OCI-LY7 (cell line): Measurements from ENCODE around the gene INSIG2. TPM values are rescaled to one million over a fixed set of nuclear protein-coding genes. Genes with fewer than 3 reads are reported as not detected.

ENCODE experiments used
- BruUV-seq: library from RNA; stranded (reverse); fragments of 400-500 nt; replicated peaks from 2 replicates; lab custom pipeline; 2021; lab: Mats Ljungman, UMichigan
- CTCF ChIA-PET: fragments of 300-600 bp; sonication (Branson Sonifier 250); formaldehyde crosslinking; loops from one replicate; lab custom pipeline; 2022; ENCODE audit warnings: antibody characterized with exemption; ENCODE audit not compliant: unreplicated experiment; lab: Charles Lee
- POLR2A ChIA-PET: fragments of 300-600 bp; sonication (Branson Sonifier 250); formaldehyde crosslinking; loops from one replicate; lab custom pipeline; 2022; ENCODE audit warnings: antibody characterized with exemption; lab: Charles Lee
- DNase-seq: peaks from one replicate; pipeline ENCODE4 v3.0.0-alpha.2; 2015; ENCODE audit warnings: low spot score
- H2AFZ ChIP-seq: fragments of 200-600 bp; sonication (generic), shearing (Covaris generic); 2 replicates; pipeline ENCODE4 v1.6.1; 2014; ENCODE audit warnings: mild to moderate bottlenecking, antibody characterized with exemption, low read length, moderate library complexity
- H3K27ac ChIP-seq: fragments of 200-600 bp; sonication (generic); 2 replicates; pipeline ENCODE4 v1.5.1; 2014; ENCODE audit warnings: mixed run types, low read depth, mild to moderate bottlenecking, moderate library complexity, low read length, inconsistent platforms; ENCODE audit not compliant: poor library complexity, severe bottlenecking
- H3K36me3 ChIP-seq: fragments of 200-600 bp; sonication (generic); 2 replicates; pipeline ENCODE4 v1.6.1; 2014; ENCODE audit warnings: mild to moderate bottlenecking, antibody characterized with exemption, low read length, moderate library complexity, mixed read lengths; ENCODE audit not compliant: insufficient read depth
- H3K4me1 ChIP-seq: fragments of 200-600 bp; sonication (generic); 2 replicates; pipeline ENCODE4 v1.5.1; 2014; ENCODE audit warnings: mild to moderate bottlenecking, low read length; ENCODE audit not compliant: insufficient read depth, poor library complexity, severe bottlenecking
- H3K4me2 ChIP-seq: fragments of 200-600 bp; sonication (generic); 2 replicates; pipeline ENCODE4 v1.6.1; 2014; ENCODE audit warnings: mild to moderate bottlenecking, low read length
- H3K4me3 ChIP-seq: fragments of 200-600 bp; sonication (generic); 2 replicates; pipeline ENCODE4 v1.5.1; 2014; ENCODE audit warnings: mild to moderate bottlenecking, low read depth, low read length; ENCODE audit not compliant: poor library complexity, severe bottlenecking
- H3K79me2 ChIP-seq: fragments of 200-600 bp; sonication (generic); 2 replicates; pipeline ENCODE4 v1.6.1; 2016; ENCODE audit warnings: low read depth, mild to moderate bottlenecking, low read length, moderate library complexity, mixed read lengths; ENCODE audit not compliant: insufficient read depth
- H3K9me2 ChIP-seq: fragments of 200-600 bp; sonication (generic); 2 replicates; pipeline ENCODE4 v1.6.1; 2016; ENCODE audit warnings: mild to moderate bottlenecking, low read length, mixed read lengths; ENCODE audit not compliant: insufficient read depth
- H3K9me3 ChIP-seq: fragments of 200-600 bp; sonication (generic); 2 replicates; pipeline ENCODE4 v1.6.1; 2014; ENCODE audit warnings: mild to moderate bottlenecking, mixed run types, low read length, mixed read lengths
- H4K20me1 ChIP-seq: fragments of 200-600 bp; sonication (generic); 2 replicates; pipeline ENCODE4 v1.6.1; 2014; ENCODE audit warnings: mild to moderate bottlenecking, antibody characterized with exemption, low read length, moderate library complexity, mixed read lengths; ENCODE audit not compliant: insufficient read depth
- EZH2phosphoT487 ChIP-seq: fragments of 200-600 bp; sonication (generic); IDR thresholded peaks from 2 replicates; pipeline ENCODE4 v1.6.1; 2018; ENCODE audit warnings: low read depth, borderline replicate concordance, mild to moderate bottlenecking, mixed run types, antibody characterized with exemption, low read length, moderate library complexity, mixed read lengths
- intact Hi-C: fragments of 100-400 bp; cut with micrococcal nuclease; formaldehyde crosslinking; loops from one replicate; pipeline ENCODE4 v1.10.0; 2022; ENCODE audit not compliant: unreplicated experiment
- total RNA-seq, 2 experiments: library from RNA; depleted of rRNA in 1 of 2; stranded (reverse); fragments of >200 nt in 1 of 2; shearing (Covaris generic) in 1 of 2; gene quantifications; 2 replicates each; pipeline ENCODE4 v1.2.3, GENCODE V29; 2014 to 2022
- TF ChIP-seq, protein P1 (sequence below): fragments of 200-600 bp; sonication (generic); conservative IDR thresholded peaks from 2 replicates; pipeline ENCODE4 v1.5.1; 2014; ENCODE audit warnings: mild to moderate bottlenecking, antibody characterized with exemption, low read length, moderate library complexity, mixed read lengths

INSIG2 gene
- total RNA-seq, 2 experiments from 2014 or later, result 5.9 to 21.2 TPM

DNA sequence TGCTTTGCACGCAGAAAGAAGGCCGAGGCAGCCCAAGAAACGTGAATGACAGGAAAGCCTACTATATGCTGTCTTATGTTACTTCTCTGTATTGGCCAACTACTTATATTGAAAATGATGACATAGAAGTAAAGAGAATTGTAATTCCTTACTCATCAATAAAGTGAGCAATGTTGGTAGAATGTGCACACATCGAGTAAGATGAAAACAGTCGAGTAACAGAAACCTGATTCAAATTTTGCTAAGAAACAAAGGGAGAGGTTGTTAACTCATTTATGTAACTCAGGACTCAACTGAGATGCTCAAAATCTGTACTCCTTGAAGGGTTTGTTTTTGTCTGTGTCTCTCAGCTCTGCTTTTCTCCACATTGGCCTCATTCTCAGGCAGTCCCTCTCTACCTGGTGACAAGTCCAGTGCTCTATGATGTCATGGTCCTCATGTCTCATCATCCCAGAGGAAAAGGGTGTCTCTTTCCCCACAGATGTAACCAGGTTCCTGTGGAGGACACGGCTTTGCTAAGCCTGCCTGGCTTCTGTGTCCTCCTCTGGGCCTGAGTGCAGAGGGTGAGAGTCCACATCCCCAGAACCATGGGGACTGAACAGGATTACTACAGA is 44.1 kb upstream of the INSIG2 start:
- Histone ChIP-seq H3K4me1 (peaks cover 21% of the 10 kb centered on the region), H3K4me2 (no peak overlapping the region), H3K4me3 (no peak overlapping the region), H3K9me2 (no peaks in the 10 kb centered on the region), H3K36me3 (no peaks in the 10 kb centered on the region), H3K27ac (no peak overlapping the region), H3K79me2 (no peaks in the 10 kb centered on the region), H4K20me1 (no peaks in the 10 kb centered on the region), H3K9me3 (no peaks in the 10 kb centered on the region), H2AFZ (no peak overlapping the region)
- TF ChIP-seq, protein P1, sequence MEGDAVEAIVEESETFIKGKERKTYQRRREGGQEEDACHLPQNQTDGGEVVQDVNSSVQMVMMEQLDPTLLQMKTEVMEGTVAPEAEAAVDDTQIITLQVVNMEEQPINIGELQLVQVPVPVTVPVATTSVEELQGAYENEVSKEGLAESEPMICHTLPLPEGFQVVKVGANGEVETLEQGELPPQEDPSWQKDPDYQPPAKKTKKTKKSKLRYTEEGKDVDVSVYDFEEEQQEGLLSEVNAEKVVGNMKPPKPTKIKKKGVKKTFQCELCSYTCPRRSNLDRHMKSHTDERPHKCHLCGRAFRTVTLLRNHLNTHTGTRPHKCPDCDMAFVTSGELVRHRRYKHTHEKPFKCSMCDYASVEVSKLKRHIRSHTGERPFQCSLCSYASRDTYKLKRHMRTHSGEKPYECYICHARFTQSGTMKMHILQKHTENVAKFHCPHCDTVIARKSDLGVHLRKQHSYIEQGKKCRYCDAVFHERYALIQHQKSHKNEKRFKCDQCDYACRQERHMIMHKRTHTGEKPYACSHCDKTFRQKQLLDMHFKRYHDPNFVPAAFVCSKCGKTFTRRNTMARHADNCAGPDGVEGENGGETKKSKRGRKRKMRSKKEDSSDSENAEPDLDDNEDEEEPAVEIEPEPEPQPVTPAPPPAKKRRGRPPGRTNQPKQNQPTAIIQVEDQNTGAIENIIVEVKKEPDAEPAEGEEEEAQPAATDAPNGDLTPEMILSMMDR, result no peak
- TF ChIP-seq EZH2phosphoT487, result no peak
- intact Hi-C loops, result loop anchor here (10.0 kb wide), 1 partner anchor 811 kb away; no protein-coding TSS in a partner anchor
- ChIA-PET POLR2A (no interaction called here), CTCF (no interaction called here)
- no TSS peak for BruUV-seq
- DNase-seq, result no peak

DNA sequence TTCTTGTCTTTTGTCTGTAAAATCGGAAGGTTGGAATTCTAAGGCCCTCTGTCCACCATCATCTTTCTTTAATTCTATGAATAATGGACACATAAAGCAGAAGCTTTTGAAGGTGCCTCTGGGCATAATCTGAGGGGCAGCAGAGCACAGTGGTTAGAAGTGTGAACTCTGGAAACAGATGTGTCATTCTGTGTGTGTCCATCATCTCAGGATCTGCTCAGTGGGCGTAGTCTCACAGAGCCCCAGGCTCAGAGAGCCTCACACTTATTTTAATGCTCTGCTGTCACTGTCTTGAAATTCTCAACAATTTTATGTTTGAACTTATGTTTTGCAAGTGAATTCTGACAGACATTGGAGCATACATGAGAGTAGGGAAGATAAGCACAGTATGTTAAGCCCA is 43.4 kb upstream of the INSIG2 start:
- POLR2A ChIA-PET, result no interaction called here
- no peaks in the 10 kb centered on the region for H3K9me2 ChIP-seq
- intact Hi-C loops, result loop anchor here (5.0 to 10.0 kb wide), 2 partner anchors 157 to 810 kb away; no protein-coding TSS in a partner anchor
- H4K20me1 ChIP-seq, result no peaks in the 10 kb centered on the region
- no peaks in the 10 kb centered on the region for H3K36me3 ChIP-seq
- BruUV-seq, result no TSS peak
- TF ChIP-seq, protein P1, result no peak
- TF ChIP-seq EZH2phosphoT487, result no peak
- no peaks in the 10 kb centered on the region for H3K79me2 ChIP-seq
- no peak overlapping the region for H3K27ac ChIP-seq
- peaks cover 27% of the 10 kb centered on the region for H3K4me1 ChIP-seq
- CTCF ChIA-PET, result no interaction called here
- no peak for DNase-seq
- H2AFZ ChIP-seq, result no peak overlapping the region
- H3K4me2 ChIP-seq, result no peak overlapping the region
- no peaks in the 10 kb centered on the region for H3K9me3 ChIP-seq
- H3K4me3 ChIP-seq, result no peak overlapping the region

DNA sequence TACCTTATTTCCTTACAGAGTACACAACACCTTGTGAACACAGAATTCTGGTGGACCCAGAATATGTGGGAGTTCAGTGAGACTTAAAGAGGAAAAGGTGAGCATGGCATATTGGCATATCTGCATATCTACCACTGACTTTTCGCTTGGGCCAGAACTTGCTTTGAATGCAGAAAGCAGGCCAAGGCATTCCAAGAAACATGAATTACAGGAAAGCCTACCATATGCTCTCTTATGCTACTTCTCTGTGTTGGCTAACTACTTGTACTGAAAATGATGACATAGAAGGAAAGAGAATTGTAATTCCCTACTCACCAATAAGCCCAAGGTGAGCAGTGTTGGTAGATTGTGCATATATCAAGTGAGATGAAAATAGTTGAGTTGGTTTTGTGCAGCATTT is 43.0 kb upstream of the INSIG2 start:
- no peak overlapping the region for H3K4me3 ChIP-seq
- H3K4me1 ChIP-seq, result peaks cover 32% of the 10 kb centered on the region
- H3K27ac ChIP-seq, result no peak overlapping the region
- no TSS peak for BruUV-seq
- intact Hi-C loops, result loop anchor here (5.0 to 10.0 kb wide), 2 partner anchors 157 to 810 kb away; no protein-coding TSS in a partner anchor
- no peaks in the 10 kb centered on the region for H3K9me2 ChIP-seq
- H3K4me2 ChIP-seq, result no peak overlapping the region
- ChIA-PET CTCF (no interaction called here), POLR2A (interaction anchor here (1.5 to 4.8 kb wide), 3 partner anchors 10 to 18 kb away, joined by 5 to 72 read pairs (median 20); no protein-coding TSS in a partner anchor)
- H3K36me3 ChIP-seq, result no peaks in the 10 kb centered on the region
- no peaks in the 10 kb centered on the region for H4K20me1 ChIP-seq
- no peak for DNase-seq
- no peak overlapping the region for H2AFZ ChIP-seq
- H3K9me3 ChIP-seq, result no peaks in the 10 kb centered on the region
- no peak for TF ChIP-seq EZH2phosphoT487
- TF ChIP-seq, protein P1, result no peak
- H3K79me2 ChIP-seq, result no peaks in the 10 kb centered on the region
